H9 (cell line): ENCODE data around the gene PLXNB3. TPM values are rescaled to one million over a fixed set of nuclear protein-coding genes. Genes with fewer than 3 reads are reported as not detected.

Experiments used
- DNase-seq: peaks from one replicate; pipeline ENCODE4 v3.0.0-alpha.2; 2017
- H2AFZ ChIP-seq: one replicate; pipeline ENCODE4 v1.6.1; 2013; ENCODE audit warnings: mild to moderate bottlenecking, low read length, control low read depth, moderate library complexity
- H2AK5ac ChIP-seq: 2 replicates; pipeline ENCODE4 v1.6.1; 2013; ENCODE audit warnings: low read length, control low read depth, mixed read lengths; ENCODE audit not compliant: insufficient read length
- H2BK120ac ChIP-seq: one replicate; pipeline ENCODE4 v1.6.1; 2013; ENCODE audit warnings: low read depth, mild to moderate bottlenecking, low read length, control low read depth, inconsistent platforms; ENCODE audit not compliant: poor library complexity, severe bottlenecking
- H2BK12ac ChIP-seq: 2 replicates; pipeline ENCODE4 v1.6.1; 2013; ENCODE audit warnings: low read length, control low read depth, mixed read lengths, low read depth; ENCODE audit not compliant: insufficient read length
- H2BK15ac ChIP-seq: 2 replicates; pipeline ENCODE4 v1.6.1; 2013; ENCODE audit warnings: low read depth, low read length, control low read depth
- H2BK20ac ChIP-seq: one replicate; pipeline ENCODE4 v1.6.1; 2013; ENCODE audit warnings: low read depth, mild to moderate bottlenecking, low read length, control low read depth, inconsistent platforms; ENCODE audit not compliant: poor library complexity, severe bottlenecking
- H2BK5ac ChIP-seq: 2 replicates; pipeline ENCODE4 v1.6.1; 2013; ENCODE audit warnings: low read length, control low read depth, mixed read lengths; ENCODE audit not compliant: insufficient read length
- H3K14ac ChIP-seq: 2 replicates; pipeline ENCODE4 v1.6.1; 2013; ENCODE audit warnings: low read length, control low read depth; ENCODE audit not compliant: insufficient read depth
- H3K18ac ChIP-seq: 2 replicates; pipeline ENCODE4 v1.6.1; 2013; ENCODE audit warnings: low read depth, mild to moderate bottlenecking, mixed read lengths, low read length, control low read depth; ENCODE audit not compliant: insufficient read length
- H3K23ac ChIP-seq: 2 replicates; pipeline ENCODE4 v1.6.1; 2013; ENCODE audit warnings: low read length, control low read depth, mixed read lengths, low read depth; ENCODE audit not compliant: insufficient read length
- H3K23me2 ChIP-seq: 2 replicates; pipeline ENCODE4 v1.6.1; 2013; ENCODE audit warnings: low read depth, mild to moderate bottlenecking, mixed read lengths, low read length, control low read depth; ENCODE audit not compliant: insufficient read length, poor library complexity, severe bottlenecking
- H3K27ac ChIP-seq: 2 replicates; pipeline ENCODE4 v1.5.1; 2013; ENCODE audit warnings: low read length, control low read depth, mixed read lengths, low read depth; ENCODE audit not compliant: insufficient read length
- H3K27me3 ChIP-seq: 2 replicates; pipeline ENCODE4 v1.6.1; 2013; ENCODE audit warnings: low read length, control low read depth, inconsistent platforms; ENCODE audit not compliant: insufficient read depth
- H3K4ac ChIP-seq: 2 replicates; pipeline ENCODE4 v1.6.1; 2013; ENCODE audit warnings: low read depth, mild to moderate bottlenecking, control low read depth, inconsistent platforms, low read length, moderate library complexity
- H3K4me1 ChIP-seq: 2 replicates; pipeline ENCODE4 v1.6.1; 2013; ENCODE audit warnings: low read length, control low read depth, inconsistent platforms; ENCODE audit not compliant: insufficient read depth
- H3K4me2 ChIP-seq: 2 replicates; pipeline ENCODE4 v1.6.1; 2013; ENCODE audit warnings: low read length, control low read depth, mixed read lengths; ENCODE audit not compliant: insufficient read length, insufficient read depth
- H3K56ac ChIP-seq: 2 replicates; pipeline ENCODE4 v1.6.1; 2013; ENCODE audit warnings: low read depth, mild to moderate bottlenecking, mixed read lengths, low read length, control low read depth; ENCODE audit not compliant: insufficient read length
- H3K79me1 ChIP-seq: 2 replicates; pipeline ENCODE4 v1.6.1; 2013; ENCODE audit warnings: low read depth, mild to moderate bottlenecking, moderate library complexity, low read length, control low read depth, inconsistent platforms; ENCODE audit not compliant: insufficient read depth, poor library complexity, severe bottlenecking
- H3K79me2 ChIP-seq: 2 replicates; pipeline ENCODE4 v1.6.1; 2013; ENCODE audit warnings: low read length, control low read depth, inconsistent platforms; ENCODE audit not compliant: insufficient read depth
- H3K9ac ChIP-seq: 2 replicates; pipeline ENCODE4 v1.6.1; 2013; ENCODE audit warnings: low read length, control low read depth, mixed read lengths; ENCODE audit not compliant: insufficient read length; ENCODE audit errors: extremely low read depth
- H3K9me3 ChIP-seq: one replicate; pipeline ENCODE4 v1.6.1; 2013; ENCODE audit warnings: low read depth, low read length, inconsistent platforms; ENCODE audit not compliant: control insufficient read depth
- H3T11ph ChIP-seq: one replicate; pipeline ENCODE4 v1.6.1; 2013; ENCODE audit warnings: mild to moderate bottlenecking, low read length, control low read depth, inconsistent platforms
- H4K20me1 ChIP-seq: one replicate; pipeline ENCODE4 v1.6.1; 2013; ENCODE audit not compliant: control insufficient read depth, insufficient read length, insufficient read depth
- H4K5ac ChIP-seq: 2 replicates; pipeline ENCODE4 v1.6.1; 2013; ENCODE audit warnings: low read depth, mild to moderate bottlenecking, mixed read lengths, low read length, control low read depth; ENCODE audit not compliant: insufficient read length
- H4K8ac ChIP-seq: replicated peaks from 2 replicates; pipeline ENCODE4 v1.6.1; 2013; ENCODE audit warnings: low read length, control low read depth, mixed read lengths, low read depth; ENCODE audit not compliant: insufficient read length
- H4K91ac ChIP-seq: 2 replicates; pipeline ENCODE4 v1.6.1; 2013; ENCODE audit warnings: low read depth, mild to moderate bottlenecking, moderate library complexity, mixed read lengths, low read length, control low read depth; ENCODE audit not compliant: insufficient read length
- H3K27ac Mint-ChIP-seq, 3 experiments: 2 replicates in 2 of 3; 3 replicates in 1 of 3; pipeline ENCODE4 v1.8.0; 2020 to 2021; ENCODE audit warnings: mixed read lengths in 3 of 3, mild to moderate bottlenecking in 1 of 3, moderate library complexity in 1 of 3
- H3K27me3 Mint-ChIP-seq: 2 replicates; pipeline ENCODE4 v1.8.0; 2021; ENCODE audit warnings: low read depth, mild to moderate bottlenecking, moderate library complexity, mixed read lengths
- H3K36me3 Mint-ChIP-seq, 3 experiments: 2 replicates in 2 of 3; 3 replicates in 1 of 3; pipeline ENCODE4 v1.8.0; 2020 to 2021; ENCODE audit warnings: low read depth in 3 of 3, mixed read lengths in 3 of 3; ENCODE audit not compliant: insufficient read depth in 1 of 3
- H3K4me1 Mint-ChIP-seq, 2 experiments: 2 replicates each; pipeline ENCODE4 v1.8.0; 2020; ENCODE audit warnings: mixed read lengths in 2 of 2
- H3K4me3 Mint-ChIP-seq, 2 experiments: 2 replicates in 1 of 2; 3 replicates in 1 of 2; pipeline ENCODE4 v1.8.0; 2020 to 2021; ENCODE audit warnings: mild to moderate bottlenecking in 2 of 2, mixed read lengths in 2 of 2, moderate library complexity in 1 of 2
- H3K9me3 Mint-ChIP-seq, 2 experiments: 2 replicates in 1 of 2; 3 replicates in 1 of 2; pipeline ENCODE4 v1.8.0; 2020; ENCODE audit warnings: mild to moderate bottlenecking in 2 of 2, mixed read lengths in 2 of 2, moderate library complexity in 1 of 2
- WGBS: extraction: QIAGEN DNeasy Blood & Tissue Kit; methylation state at CpG from one replicate; pipeline ENCODE4 v1.1.7; 2013; ENCODE audit warnings: missing lambda C conversion rate, low lambda C conversion rate, mixed read lengths; ENCODE audit not compliant: insufficient read length; ENCODE audit errors: extremely low coverage; 5-methylcytosine and 5-hydroxymethylcytosine counted together
- total RNA-seq: library from RNA; stranded (reverse); gene quantifications from 2 replicates; pipeline ENCODE4 v1.2.1, GENCODE V29; 2021
- TF ChIP-seq, protein P1 (sequence below): fragments of 200-600 bp; sonication (generic); conservative IDR thresholded peaks from 3 replicates; pipeline ENCODE4 v1.8.0; 2021; ENCODE audit warnings: antibody characterized with exemption, mild to moderate bottlenecking

The PLXNB3 gene
- total RNA-seq, 1 experiment from 2014 or later: 1.9 TPM

DNA sequence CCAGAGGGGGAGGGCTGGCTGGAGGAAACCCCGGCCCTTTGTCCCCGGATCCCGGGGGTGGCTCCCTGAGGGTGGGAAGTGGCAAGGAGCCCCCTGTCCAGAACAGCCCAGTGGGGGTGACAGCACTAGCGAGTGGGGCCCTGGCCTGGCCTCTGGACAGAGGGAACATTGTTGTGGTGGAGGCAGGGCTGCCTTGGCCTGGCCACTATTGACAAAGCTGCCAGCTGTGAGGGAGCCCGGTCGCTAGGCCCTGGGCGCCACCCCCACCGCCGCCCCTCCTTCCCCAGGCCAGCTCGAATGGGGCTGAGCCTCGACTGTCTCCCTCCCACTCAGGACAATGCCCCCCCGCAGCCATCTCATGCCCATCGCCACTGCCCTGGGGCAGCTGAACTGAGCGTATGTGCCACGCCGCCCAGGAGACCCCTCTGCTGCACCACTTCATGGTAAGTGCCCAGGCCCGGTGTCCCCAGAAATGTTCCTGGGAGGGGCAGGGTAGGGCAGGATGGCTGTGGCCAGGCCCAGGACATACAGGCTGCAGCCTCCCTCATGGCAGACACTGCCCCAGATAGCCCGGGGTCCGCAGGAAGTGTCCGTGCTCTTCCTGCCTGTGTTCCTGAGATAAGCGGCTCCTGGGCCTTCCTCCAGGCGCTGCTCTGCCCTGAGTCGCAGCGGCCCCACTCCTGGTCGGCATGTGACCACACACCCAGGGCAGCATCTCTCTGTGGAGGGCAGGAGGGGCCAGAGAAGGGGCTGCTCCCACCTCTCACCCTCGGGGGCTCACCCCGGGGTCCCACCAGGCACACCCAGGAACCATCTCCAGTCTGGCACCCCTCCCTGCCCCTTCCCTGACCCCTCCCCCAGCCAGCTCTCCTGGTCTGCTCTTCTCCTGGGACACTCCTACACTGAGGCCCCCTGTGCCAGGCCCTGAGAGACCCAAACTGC, 1.4 kb downstream of the PLXNB3 start:
- peaks cover 4 to 6% of the 10 kb centered on the region in 2 experiments; a peak in 3 of 4 replicates for H3K4me1 Mint-ChIP-seq
- peak; percentile 24 for DNase-seq
- H3K4me3 Mint-ChIP-seq: no peak overlapping the region
- no peak overlapping the region for H2BK15ac ChIP-seq
- no peak overlapping the region for H4K5ac ChIP-seq
- no peak overlapping the region for H4K8ac ChIP-seq
- WGBS: no CpG with 5 or more reads among the region's 27 CpGs
- no peak overlapping the region for H3K18ac ChIP-seq
- H3K27me3 Mint-ChIP-seq: peaks cover 10% of the 10 kb centered on the region
- H4K91ac ChIP-seq: no peak overlapping the region
- H2BK120ac ChIP-seq: no peak overlapping the region
- no peak overlapping the region for H3K56ac ChIP-seq
- no peak overlapping the region for H2BK5ac ChIP-seq
- no peak overlapping the region for H3K4ac ChIP-seq
- H2AK5ac ChIP-seq: no peak overlapping the region
- no peak overlapping the region for H2BK20ac ChIP-seq
- peaks cover 7% of the 10 kb centered on the region for H3K9me3 ChIP-seq
- no peak overlapping the region for H3K14ac ChIP-seq
- no peak overlapping the region for H3K9ac ChIP-seq
- H3T11ph ChIP-seq: no peak overlapping the region
- H3K23me2 ChIP-seq: no peaks in the 10 kb centered on the region
- H4K20me1 ChIP-seq: no peaks in the 10 kb centered on the region
- H3K36me3 Mint-ChIP-seq: peaks cover 0 to 3% (median 2%) of the 10 kb centered on the region in 3 experiments; a peak in 4 of 7 replicates
- no peaks in the 10 kb centered on the region for H3K4me1 ChIP-seq
- no peak overlapping the region for H3K27ac ChIP-seq
- H2BK12ac ChIP-seq: no peak overlapping the region
- TF ChIP-seq, protein P1, sequence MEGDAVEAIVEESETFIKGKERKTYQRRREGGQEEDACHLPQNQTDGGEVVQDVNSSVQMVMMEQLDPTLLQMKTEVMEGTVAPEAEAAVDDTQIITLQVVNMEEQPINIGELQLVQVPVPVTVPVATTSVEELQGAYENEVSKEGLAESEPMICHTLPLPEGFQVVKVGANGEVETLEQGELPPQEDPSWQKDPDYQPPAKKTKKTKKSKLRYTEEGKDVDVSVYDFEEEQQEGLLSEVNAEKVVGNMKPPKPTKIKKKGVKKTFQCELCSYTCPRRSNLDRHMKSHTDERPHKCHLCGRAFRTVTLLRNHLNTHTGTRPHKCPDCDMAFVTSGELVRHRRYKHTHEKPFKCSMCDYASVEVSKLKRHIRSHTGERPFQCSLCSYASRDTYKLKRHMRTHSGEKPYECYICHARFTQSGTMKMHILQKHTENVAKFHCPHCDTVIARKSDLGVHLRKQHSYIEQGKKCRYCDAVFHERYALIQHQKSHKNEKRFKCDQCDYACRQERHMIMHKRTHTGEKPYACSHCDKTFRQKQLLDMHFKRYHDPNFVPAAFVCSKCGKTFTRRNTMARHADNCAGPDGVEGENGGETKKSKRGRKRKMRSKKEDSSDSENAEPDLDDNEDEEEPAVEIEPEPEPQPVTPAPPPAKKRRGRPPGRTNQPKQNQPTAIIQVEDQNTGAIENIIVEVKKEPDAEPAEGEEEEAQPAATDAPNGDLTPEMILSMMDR: no peak
- no peak overlapping the region for H3K27ac Mint-ChIP-seq
- H3K9me3 Mint-ChIP-seq: peaks cover 44 to 69% of the 10 kb centered on the region in 2 experiments
- no peaks in the 10 kb centered on the region for H3K79me2 ChIP-seq
- no peaks in the 10 kb centered on the region for H3K27me3 ChIP-seq
- no peak overlapping the region for H3K23ac ChIP-seq
- H3K4me2 ChIP-seq: no peak overlapping the region
- H3K79me1 ChIP-seq: no peaks in the 10 kb centered on the region
- no peak overlapping the region for H2AFZ ChIP-seq
